Measurements from ENCODE around the gene ZNF681.
A peak's percentile ranks its signal among the peaks of the same experiment; 100 is the strongest.

Gene ZNF681

GRCh38 chr19:23758187-23759074 lies at the start of gene ZNF681:
Gene ZNF681 (minus strand): TSS chr19:23758891. CDS start chr19:23758749, 142 bp downstream.
- H3F3A ChIP-seq (ENCODE audit: control insufficient read depth, insufficient read depth) = no peaks in the 10 kb centered on the region
- H3K4me2 ChIP-seq (ENCODE audit: low read length) = peak within 1 kb of the TSS; percentile 42
- H3K79me2 ChIP-seq (ENCODE audit: control insufficient read depth, low read length) = peaks cover 14% of the 10 kb centered on the region
- TF ChIP-seq CTCF (IDR thresholded peaks at IDR 0.05; ENCODE audit: low read depth, low read length, poor library complexity, severe bottlenecking) (no peak), EZH2phosphoT487 (IDR thresholded peaks at IDR 0.05; ENCODE audit: borderline replicate concordance, low read length) (no peak)
- 0 out of 2 replicates have a peak, but pooled peaks cover 3% of the 10 kb centered on the region for H3K4me1 ChIP-seq (ENCODE audit: control insufficient read depth, low read length)
- H3K4me3 ChIP-seq (ENCODE audit: low read length) = peak within 1 kb of the TSS; percentile 78
- H3K9me3 ChIP-seq (ENCODE audit: control insufficient read depth, insufficient read depth, low read length) = peaks cover 11% of the 10 kb centered on the region
- peak within 1 kb of the TSS; percentile 40 for H3K27ac ChIP-seq (ENCODE audit: low read depth, low read length)
- peaks cover 2% of the 10 kb centered on the region; the same call in 1 of the 2 replicates for H3K36me3 ChIP-seq (ENCODE audit: control insufficient read depth, low read length)
- no peaks in the 10 kb centered on the region for H4K20me1 ChIP-seq (ENCODE audit: control insufficient read depth, insufficient read depth, low read depth, low read length)
- no peaks in the 10 kb centered on the region for H3K27me3 ChIP-seq (ENCODE audit: control insufficient read depth, low read length)
- no peaks in the 10 kb centered on the region for H3K9me2 ChIP-seq (replicated peaks; ENCODE audit: control insufficient read depth, low read length)

GRCh38 chr19:23804676-23805075 lies 46.0 kb upstream of the ZNF681 start:
- H3K27ac ChIP-seq (ENCODE audit: low read depth, low read length) = no peak overlapping the region
- TF ChIP-seq EZH2phosphoT487 (IDR thresholded peaks at IDR 0.05; ENCODE audit: borderline replicate concordance, low read length) (no peak), CTCF (IDR thresholded peaks at IDR 0.05; ENCODE audit: low read depth, low read length, poor library complexity, severe bottlenecking) (no peak)

GRCh38 chr19:23802290-23802689 lies 43.6 kb upstream of the ZNF681 start:
- Histone ChIP-seq H3K27me3 (ENCODE audit: control insufficient read depth, low read length) (no peaks in the 10 kb centered on the region), H3K4me1 (ENCODE audit: control insufficient read depth, low read length) (no peaks in the 10 kb centered on the region), H3K4me2 (ENCODE audit: low read length) (no peak overlapping the region), H4K20me1 (ENCODE audit: control insufficient read depth, insufficient read depth, low read depth, low read length) (no peaks in the 10 kb centered on the region), H3K36me3 (ENCODE audit: control insufficient read depth, low read length) (no peaks in the 10 kb centered on the region), H3K4me3 (ENCODE audit: low read length) (no peak overlapping the region), H3K27ac (ENCODE audit: low read depth, low read length) (no peak overlapping the region), H3F3A (ENCODE audit: control insufficient read depth, insufficient read depth) (no peaks in the 10 kb centered on the region), H3K79me2 (ENCODE audit: control insufficient read depth, low read length) (no peaks in the 10 kb centered on the region), H3K9me2 (replicated peaks; ENCODE audit: control insufficient read depth, low read length) (no peaks in the 10 kb centered on the region), H3K9me3 (ENCODE audit: control insufficient read depth, insufficient read depth, low read length) (no peaks in the 10 kb centered on the region)
- no peak for TF ChIP-seq CTCF (IDR thresholded peaks at IDR 0.05; ENCODE audit: low read depth, low read length, poor library complexity, severe bottlenecking)
- TF ChIP-seq EZH2phosphoT487 (IDR thresholded peaks at IDR 0.05; ENCODE audit: borderline replicate concordance, low read length) = no peak

More at GRCh38 chr19:23804676-23805075, 46.0 kb upstream of the ZNF681 start:
- H3K36me3 ChIP-seq (ENCODE audit: control insufficient read depth, low read length) = no peaks in the 10 kb centered on the region
- H3K27me3 ChIP-seq (ENCODE audit: control insufficient read depth, low read length) = no peaks in the 10 kb centered on the region
- no peaks in the 10 kb centered on the region for H3F3A ChIP-seq (ENCODE audit: control insufficient read depth, insufficient read depth)
- H3K9me2 ChIP-seq (replicated peaks; ENCODE audit: control insufficient read depth, low read length) = no peaks in the 10 kb centered on the region
- H3K4me2 ChIP-seq (ENCODE audit: low read length) = no peak overlapping the region
- H3K79me2 ChIP-seq (ENCODE audit: control insufficient read depth, low read length) = no peaks in the 10 kb centered on the region
- no peaks in the 10 kb centered on the region for H4K20me1 ChIP-seq (ENCODE audit: control insufficient read depth, insufficient read depth, low read depth, low read length)
- no peaks in the 10 kb centered on the region for H3K4me1 ChIP-seq (ENCODE audit: control insufficient read depth, low read length)
- no peak overlapping the region for H3K4me3 ChIP-seq (ENCODE audit: low read length)
- H3K9me3 ChIP-seq (ENCODE audit: control insufficient read depth, insufficient read depth, low read length) = no peaks in the 10 kb centered on the region
